Caco-2 (cell line): ENCODE data around the gene BCL7A. TPM values are rescaled to one million over a fixed set of nuclear protein-coding genes. Genes with fewer than 3 reads are reported as not detected.

Experiments
- BruUV-seq: library from RNA; stranded (reverse); fragments of 400-500 nt; replicated peaks from 2 replicates; lab custom pipeline; 2021; lab: Mats Ljungman, UMichigan
- CTCF ChIA-PET: fragments of 300-600 bp; sonication (Branson Sonifier 250); formaldehyde crosslinking; loops from one replicate; lab custom pipeline; 2022; ENCODE audit warnings: antibody characterized with exemption; lab: Charles Lee
- POLR2A ChIA-PET: fragments of 300-600 bp; sonication (Branson Sonifier 250); formaldehyde crosslinking; loops from one replicate; lab custom pipeline; 2022; ENCODE audit warnings: antibody characterized with exemption; lab: Charles Lee
- DNase-seq, 2 experiments: peaks; one replicate each; pipeline versions ENCODE4 v3.0.0 to v3.0.0-alpha.2; 2020 to 2022
- H3K27me3 ChIP-seq: replicated peaks from 2 replicates; pipeline ENCODE4 v1.6.0; 2011; ENCODE audit warnings: low read length; ENCODE audit not compliant: control insufficient read depth, insufficient read depth
- H3K36me3 ChIP-seq: 2 replicates; pipeline ENCODE4 v1.5.1; 2011; ENCODE audit warnings: low read length; ENCODE audit not compliant: control insufficient read depth, insufficient read depth
- H3K4me1 ChIP-seq: fragments of 250-450 bp; sonication (Bioruptor Pico); 2 replicates; pipeline ENCODE4 v1.5.1; 2020; ENCODE audit warnings: mild to moderate bottlenecking
- H3K4me3 ChIP-seq: 2 replicates; pipeline ENCODE4 v1.5.1; 2011; ENCODE audit warnings: low read depth, mild to moderate bottlenecking, control low read depth, low read length
- H3K9me3 ChIP-seq: fragments of 250-450 bp; sonication (Bioruptor Pico); 2 replicates; pipeline ENCODE4 v1.5.1; 2020; ENCODE audit warnings: mild to moderate bottlenecking, moderate library complexity
- H3K27ac Mint-ChIP-seq: one replicate; pipeline ENCODE4 v1.8.0; 2022; ENCODE audit warnings: mixed read lengths; ENCODE audit not compliant: unreplicated experiment
- H3K27me3 Mint-ChIP-seq: one replicate; pipeline ENCODE4 v1.8.0; 2022; ENCODE audit warnings: mixed read lengths; ENCODE audit not compliant: insufficient read depth, unreplicated experiment
- H3K36me3 Mint-ChIP-seq: one replicate; pipeline ENCODE4 v1.8.0; 2022; ENCODE audit warnings: mild to moderate bottlenecking, mixed read lengths; ENCODE audit not compliant: insufficient read depth, unreplicated experiment
- H3K4me1 Mint-ChIP-seq: one replicate; pipeline ENCODE4 v1.8.0; 2022; ENCODE audit warnings: low read depth, mixed read lengths; ENCODE audit not compliant: unreplicated experiment
- H3K4me3 Mint-ChIP-seq: one replicate; pipeline ENCODE4 v1.8.0; 2022; ENCODE audit warnings: mild to moderate bottlenecking, moderate library complexity, mixed read lengths; ENCODE audit not compliant: unreplicated experiment
- H3K9me3 Mint-ChIP-seq: one replicate; pipeline ENCODE4 v1.8.0; 2022; ENCODE audit warnings: mixed read lengths; ENCODE audit not compliant: unreplicated experiment
- intact Hi-C: fragments of 100-400 bp; cut with micrococcal nuclease; formaldehyde crosslinking; loops from one replicate; pipeline ENCODE4 v1.10.0; 2022; ENCODE audit not compliant: unreplicated experiment
- total RNA-seq: library from RNA; stranded (reverse); gene quantifications from 2 replicates; pipeline ENCODE4 v1.2.3, GENCODE V29; 2022
- TF ChIP-seq, protein P1 (sequence below), 2 experiments: fragments of 200-600 bp in 1 of 2; IDR thresholded peaks; 1 replicate in 1 of 2; 2 replicates in 1 of 2; pipeline versions ENCODE4 v1.5.1 to v1.8.0; 2011 to 2022; ENCODE audit warnings: antibody characterized with exemption in 1 of 2, control low read depth in 1 of 2, inconsistent platforms in 1 of 2, low read depth in 1 of 2, low read length in 1 of 2, mild to moderate bottlenecking in 1 of 2, moderate library complexity in 1 of 2; ENCODE audit not compliant: insufficient read depth in 1 of 2, severe bottlenecking in 1 of 2, unreplicated experiment in 1 of 2

Gene BCL7A
- total RNA-seq, 1 experiment from 2014 or later = 15.5 TPM

- Histone ChIP-seq H3K27me3 (no peaks in the 10 kb centered on the region), H3K4me1 (peaks cover 2% of the 10 kb centered on the region), H3K36me3 (no peaks in the 10 kb centered on the region), H3K9me3 (no peaks in the 10 kb centered on the region), H3K4me3 (no peak overlapping the region)
- Mint-ChIP-seq H3K27me3 (no peaks in the 10 kb centered on the region), H3K27ac (no peak overlapping the region), H3K4me3 (no peak overlapping the region), H3K4me1 (no peaks in the 10 kb centered on the region), H3K36me3 (no peaks in the 10 kb centered on the region), H3K9me3 (no peaks in the 10 kb centered on the region)
- TF ChIP-seq, protein P1, sequence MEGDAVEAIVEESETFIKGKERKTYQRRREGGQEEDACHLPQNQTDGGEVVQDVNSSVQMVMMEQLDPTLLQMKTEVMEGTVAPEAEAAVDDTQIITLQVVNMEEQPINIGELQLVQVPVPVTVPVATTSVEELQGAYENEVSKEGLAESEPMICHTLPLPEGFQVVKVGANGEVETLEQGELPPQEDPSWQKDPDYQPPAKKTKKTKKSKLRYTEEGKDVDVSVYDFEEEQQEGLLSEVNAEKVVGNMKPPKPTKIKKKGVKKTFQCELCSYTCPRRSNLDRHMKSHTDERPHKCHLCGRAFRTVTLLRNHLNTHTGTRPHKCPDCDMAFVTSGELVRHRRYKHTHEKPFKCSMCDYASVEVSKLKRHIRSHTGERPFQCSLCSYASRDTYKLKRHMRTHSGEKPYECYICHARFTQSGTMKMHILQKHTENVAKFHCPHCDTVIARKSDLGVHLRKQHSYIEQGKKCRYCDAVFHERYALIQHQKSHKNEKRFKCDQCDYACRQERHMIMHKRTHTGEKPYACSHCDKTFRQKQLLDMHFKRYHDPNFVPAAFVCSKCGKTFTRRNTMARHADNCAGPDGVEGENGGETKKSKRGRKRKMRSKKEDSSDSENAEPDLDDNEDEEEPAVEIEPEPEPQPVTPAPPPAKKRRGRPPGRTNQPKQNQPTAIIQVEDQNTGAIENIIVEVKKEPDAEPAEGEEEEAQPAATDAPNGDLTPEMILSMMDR (IDR thresholded peaks at IDR 0.05; ENCODE audit: insufficient read depth in 1 of 2, low read depth in 1 of 2, low read length in 1 of 2, severe bottlenecking in 1 of 2, unreplicated experiment in 1 of 2) = no peak
- no TSS peak for BruUV-seq
- POLR2A ChIA-PET = no interaction called here
- CTCF ChIA-PET = interaction anchor here (0.6 to 0.7 kb wide), 2 partner anchors 70 to 218 kb away, joined by 3 to 5 read pairs; no protein-coding TSS in a partner anchor
- no peak for DNase-seq
- intact Hi-C loops = no loop called here
These were observed 7.3 kb downstream of the BCL7A start for GRCh38 chr12:122028905-122029560.

DNA sequence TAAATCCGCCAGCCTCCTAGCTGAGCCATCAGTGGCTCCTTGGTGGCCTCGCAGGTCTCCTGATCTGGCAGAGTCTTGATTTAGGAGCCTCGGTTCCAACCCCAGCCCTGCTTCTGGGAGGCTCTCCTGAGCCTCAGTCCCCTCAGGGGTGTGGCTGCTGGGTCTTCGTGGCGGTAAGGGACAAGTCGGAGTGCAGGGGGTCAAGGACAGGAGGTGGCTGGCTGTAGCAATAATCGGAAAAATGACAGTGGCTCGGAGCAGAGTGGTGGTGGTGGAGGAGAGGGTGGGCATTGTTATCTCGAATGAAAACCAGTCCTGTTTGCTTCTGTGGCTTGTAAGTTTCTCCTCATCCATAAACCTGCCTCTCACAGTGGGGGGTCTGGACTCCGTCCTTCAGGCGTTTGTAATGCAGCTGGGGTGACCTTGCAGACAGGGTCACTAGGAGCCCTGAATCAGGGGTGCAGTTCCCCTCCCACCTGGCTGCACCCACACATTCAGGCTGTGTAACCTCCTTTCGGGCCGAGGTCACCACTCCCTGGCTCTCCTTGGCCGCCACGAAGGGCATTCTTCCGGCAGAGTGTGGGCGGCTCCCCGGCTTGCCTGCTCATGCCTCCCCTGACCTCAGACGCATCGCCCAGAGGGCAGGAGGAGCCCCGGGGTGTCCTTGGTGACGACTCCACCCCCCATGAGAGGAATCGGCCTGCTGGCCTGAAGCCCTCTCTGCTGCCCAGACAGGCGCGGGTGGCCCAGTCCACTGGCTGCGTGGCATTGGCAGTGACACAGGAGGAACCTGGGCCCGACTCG lies 8.1 kb downstream of the BCL7A start:
- H3K4me1 Mint-ChIP-seq = peaks cover 2% of the 10 kb centered on the region
- H3K4me1 ChIP-seq = no peaks in the 10 kb centered on the region
- no peak overlapping the region for H3K27ac Mint-ChIP-seq
- POLR2A ChIA-PET = no interaction called here
- CTCF ChIA-PET = interaction anchor here (0.6 kb wide), 1 partner anchor 219 kb away, joined by 5 read pairs; no protein-coding TSS in a partner anchor
- H3K27me3 Mint-ChIP-seq = no peaks in the 10 kb centered on the region
- H3K4me3 ChIP-seq = no peak overlapping the region
- H3K9me3 ChIP-seq = no peaks in the 10 kb centered on the region
- H3K36me3 Mint-ChIP-seq = peaks cover 2% of the 10 kb centered on the region
- no peaks in the 10 kb centered on the region for H3K36me3 ChIP-seq
- BruUV-seq = no TSS peak
- no peaks in the 10 kb centered on the region for H3K27me3 ChIP-seq
- TF ChIP-seq, protein P1 (IDR thresholded peaks at IDR 0.05; ENCODE audit: insufficient read depth in 1 of 2, low read depth in 1 of 2, low read length in 1 of 2, severe bottlenecking in 1 of 2, unreplicated experiment in 1 of 2) = no peak
- H3K4me3 Mint-ChIP-seq = no peak overlapping the region
- H3K9me3 Mint-ChIP-seq = no peaks in the 10 kb centered on the region
- DNase-seq = no peak
- intact Hi-C loops = no loop called here

- no TSS peak for BruUV-seq
These were observed 8.8 kb downstream of the BCL7A start for GRCh38 chr12:122030424-122031035.

More at GRCh38 chr12:122030424-122031035, 8.8 kb downstream of the BCL7A start:
- TF ChIP-seq, protein P1 (IDR thresholded peaks at IDR 0.05; ENCODE audit: insufficient read depth in 1 of 2, low read depth in 1 of 2, low read length in 1 of 2, severe bottlenecking in 1 of 2, unreplicated experiment in 1 of 2) = no peak
- peaks cover 4% of the 10 kb centered on the region for H3K4me1 Mint-ChIP-seq
- H3K27me3 Mint-ChIP-seq = no peaks in the 10 kb centered on the region
- Histone ChIP-seq H3K4me3 (no peak overlapping the region), H3K36me3 (no peaks in the 10 kb centered on the region), H3K4me1 (no peaks in the 10 kb centered on the region), H3K9me3 (no peaks in the 10 kb centered on the region), H3K27me3 (no peaks in the 10 kb centered on the region)
- no peak overlapping the region for H3K27ac Mint-ChIP-seq
- no peaks in the 10 kb centered on the region for H3K9me3 Mint-ChIP-seq
- intact Hi-C loops = no loop called here
- H3K36me3 Mint-ChIP-seq = peaks cover 8% of the 10 kb centered on the region
- ChIA-PET CTCF (no interaction called here), POLR2A (no interaction called here)
- H3K4me3 Mint-ChIP-seq = no peak overlapping the region
- no peak for DNase-seq
